WTC11 (cell line): ENCODE results near the gene STXBP1. TPM values are rescaled to one million over a fixed set of nuclear protein-coding genes. Genes with fewer than 3 reads are reported as not detected.
A peak's percentile ranks its signal among the peaks of the same experiment; 100 is the strongest.

Source experiments
- ATAC-seq: fragments of 200-7000 bp; cut with Tn5 transposase; 2 replicates; pipeline ENCODE4 v1.10.0; 2021; ENCODE audit warnings: mild to moderate bottlenecking, moderate library complexity
- CTCF ChIA-PET: fragments of 300-600 bp; sonication (Branson Sonifier 250); formaldehyde crosslinking; loops from one replicate; lab custom pipeline; 2021; ENCODE audit warnings: antibody characterized with exemption; lab: Charles Lee
- POLR2A ChIA-PET: fragments of 350-600 bp; sonication (Branson Sonifier 250); formaldehyde crosslinking; loops from one replicate; lab custom pipeline; 2021; ENCODE audit warnings: antibody characterized with exemption; lab: Charles Lee
- DNase-seq: peaks from one replicate; pipeline ENCODE4 v3.0.0; 2021; ENCODE audit warnings: low spot score
- H3K27ac Mint-ChIP-seq: 2 replicates; pipeline ENCODE4 v1.8.0; 2021; ENCODE audit warnings: mixed read lengths
- H3K27me3 Mint-ChIP-seq: 2 replicates; pipeline ENCODE4 v1.8.0; 2021; ENCODE audit warnings: low read depth, mild to moderate bottlenecking, moderate library complexity, mixed read lengths
- H3K36me3 Mint-ChIP-seq: 2 replicates; pipeline ENCODE4 v1.8.0; 2021; ENCODE audit warnings: mixed read lengths
- H3K4me1 Mint-ChIP-seq: 2 replicates; pipeline ENCODE4 v1.8.0; 2022; ENCODE audit warnings: mixed read lengths
- H3K4me3 Mint-ChIP-seq: 2 replicates; pipeline ENCODE4 v1.8.0; 2021; ENCODE audit warnings: mild to moderate bottlenecking, moderate library complexity, mixed read lengths
- H3K9me3 Mint-ChIP-seq: 2 replicates; pipeline ENCODE4 v1.8.0; 2021; ENCODE audit warnings: mixed read lengths
- ATF6 ChIP-seq: sonication (generic); formaldehyde crosslinking; IDR thresholded peaks from 2 replicates; pipeline ENCODE4 v1.8.1; 2023; ENCODE audit warnings: mild to moderate bottlenecking, missing genetic modification reagents
- CREB1 ChIP-seq: sonication (generic); formaldehyde crosslinking; IDR thresholded peaks from 2 replicates; pipeline ENCODE4 v1.8.0; 2023; ENCODE audit warnings: mild to moderate bottlenecking, missing genetic modification reagents
- GRHL2 ChIP-seq: fragments of 250-450 bp; sonication (Bioruptor Pico); IDR thresholded peaks from 2 replicates; pipeline ENCODE4 v1.8.0; 2022; ENCODE audit warnings: mild to moderate bottlenecking, moderate library complexity; ENCODE audit not compliant: insufficient replicate concordance, severe bottlenecking
- HMGXB4 ChIP-seq: sonication (generic); formaldehyde crosslinking; IDR thresholded peaks from 2 replicates; pipeline ENCODE4 v1.8.1; 2023; ENCODE audit warnings: mild to moderate bottlenecking, moderate library complexity, missing genetic modification reagents
- NR3C1 ChIP-seq: sonication (generic); formaldehyde crosslinking; conservative IDR thresholded peaks from 2 replicates; pipeline ENCODE4 v1.8.1; 2023; ENCODE audit warnings: low read depth, mild to moderate bottlenecking, missing genetic modification reagents
- OVOL2 ChIP-seq: fragments of 250-450 bp; sonication (Bioruptor Pico); IDR thresholded peaks from 2 replicates; pipeline ENCODE4 v1.9.0; 2021; ENCODE audit warnings: mild to moderate bottlenecking, borderline replicate concordance
- PRRX2 ChIP-seq: fragments of 250-450 bp; sonication (Bioruptor Pico); IDR thresholded peaks from 2 replicates; pipeline ENCODE4 v1.8.0; 2021; ENCODE audit warnings: mild to moderate bottlenecking
- RORB ChIP-seq: fragments of 250-450 bp; sonication (Bioruptor Pico); IDR thresholded peaks from 2 replicates; pipeline ENCODE4 v1.9.0; 2021; ENCODE audit warnings: mild to moderate bottlenecking
- SP1 ChIP-seq: sonication (generic); formaldehyde crosslinking; conservative IDR thresholded peaks from 2 replicates; pipeline ENCODE4 v1.8.1; 2022; ENCODE audit warnings: missing genetic modification reagents
- USF2 ChIP-seq: sonication (generic); formaldehyde crosslinking; IDR thresholded peaks from 2 replicates; pipeline ENCODE4 v1.8.1; 2023; ENCODE audit warnings: mild to moderate bottlenecking, missing genetic modification reagents, moderate library complexity
- ZBTB43 ChIP-seq: sonication (generic); formaldehyde crosslinking; IDR thresholded peaks from 2 replicates; pipeline ENCODE4 v1.8.1; 2023; ENCODE audit warnings: mild to moderate bottlenecking, missing genetic modification reagents
- ZNF263 ChIP-seq: sonication (generic); formaldehyde crosslinking; IDR thresholded peaks from 2 replicates; pipeline ENCODE4 v1.8.1; 2022; ENCODE audit warnings: low read depth, mild to moderate bottlenecking, moderate library complexity, missing genetic modification reagents
- ZNF671 ChIP-seq: fragments of 250-450 bp; sonication (Bioruptor Pico); IDR thresholded peaks from 2 replicates; pipeline ENCODE4 v1.8.0; 2021; ENCODE audit warnings: mild to moderate bottlenecking
- total RNA-seq: library from RNA; stranded (reverse); gene quantifications from 3 replicates; pipeline ENCODE4 v1.2.3, GENCODE V29; 2021
- TF ChIP-seq, protein P1 (sequence below): sonication (generic); formaldehyde crosslinking; IDR thresholded peaks from 2 replicates; pipeline ENCODE4 v1.8.0; 2023; ENCODE audit warnings: missing genetic modification reagents, mild to moderate bottlenecking, borderline replicate concordance
- TF ChIP-seq, protein P2 (sequence below): fragments of 250-450 bp; sonication (Bioruptor Pico); IDR thresholded peaks from 2 replicates; pipeline ENCODE4 v1.8.0; 2021; ENCODE audit warnings: mild to moderate bottlenecking
- TF ChIP-seq, protein P3 (sequence below): sonication (generic); formaldehyde crosslinking; IDR thresholded peaks from 2 replicates; pipeline ENCODE4 v1.8.0; 2022; ENCODE audit warnings: mild to moderate bottlenecking, missing genetic modification reagents

Gene STXBP1
- total RNA-seq, 1 experiment from 2014 or later, result 37.1 TPM

DNA sequence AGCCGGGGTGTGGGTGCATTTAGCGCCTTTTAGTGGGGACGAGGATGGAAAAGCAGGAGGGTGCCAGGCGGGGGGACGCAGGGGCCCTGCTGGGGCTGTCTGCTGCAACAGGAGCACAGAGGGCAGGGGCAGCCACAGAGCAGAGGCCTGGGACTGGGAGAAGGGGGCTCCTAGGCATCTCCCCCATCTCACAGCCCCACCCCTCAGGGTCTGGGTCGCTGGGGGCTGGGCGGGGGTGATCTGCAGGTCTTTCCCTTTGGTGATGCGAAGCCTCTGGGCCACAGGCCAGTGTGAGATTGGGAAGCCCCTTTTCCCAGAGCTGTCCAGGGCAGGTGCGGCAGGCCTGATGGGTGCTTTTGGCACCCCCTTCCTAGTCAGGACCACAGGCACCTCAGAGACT lies 118.2 kb downstream of the STXBP1 start:
- no peaks in the 10 kb centered on the region for H3K9me3 Mint-ChIP-seq
- CTCF ChIA-PET, result interaction anchor here (0.9 to 1.7 kb wide), 3 partner anchors 139 to 227 kb away, joined by 3 to 8 read pairs (median 3); no protein-coding TSS in a partner anchor
- no peak for DNase-seq
- H3K27ac Mint-ChIP-seq, result no peak overlapping the region
- H3K27me3 Mint-ChIP-seq, result no peaks in the 10 kb centered on the region
- H3K4me1 Mint-ChIP-seq, result peaks cover 8% of the 10 kb centered on the region
- no peak for ATAC-seq
- H3K36me3 Mint-ChIP-seq, result no peaks in the 10 kb centered on the region
- H3K4me3 Mint-ChIP-seq, result no peak overlapping the region
- POLR2A ChIA-PET, result no interaction called here
- TF ChIP-seq RORB (CRISPR knock-in tag) (no peak), ATF6 (no peak), CREB1 (CRISPR knock-in tag) (no peak), ZBTB43 (CRISPR knock-in tag) (no peak), ZNF671 (CRISPR knock-in tag) (no peak)
- TF ChIP-seq, protein P1, sequence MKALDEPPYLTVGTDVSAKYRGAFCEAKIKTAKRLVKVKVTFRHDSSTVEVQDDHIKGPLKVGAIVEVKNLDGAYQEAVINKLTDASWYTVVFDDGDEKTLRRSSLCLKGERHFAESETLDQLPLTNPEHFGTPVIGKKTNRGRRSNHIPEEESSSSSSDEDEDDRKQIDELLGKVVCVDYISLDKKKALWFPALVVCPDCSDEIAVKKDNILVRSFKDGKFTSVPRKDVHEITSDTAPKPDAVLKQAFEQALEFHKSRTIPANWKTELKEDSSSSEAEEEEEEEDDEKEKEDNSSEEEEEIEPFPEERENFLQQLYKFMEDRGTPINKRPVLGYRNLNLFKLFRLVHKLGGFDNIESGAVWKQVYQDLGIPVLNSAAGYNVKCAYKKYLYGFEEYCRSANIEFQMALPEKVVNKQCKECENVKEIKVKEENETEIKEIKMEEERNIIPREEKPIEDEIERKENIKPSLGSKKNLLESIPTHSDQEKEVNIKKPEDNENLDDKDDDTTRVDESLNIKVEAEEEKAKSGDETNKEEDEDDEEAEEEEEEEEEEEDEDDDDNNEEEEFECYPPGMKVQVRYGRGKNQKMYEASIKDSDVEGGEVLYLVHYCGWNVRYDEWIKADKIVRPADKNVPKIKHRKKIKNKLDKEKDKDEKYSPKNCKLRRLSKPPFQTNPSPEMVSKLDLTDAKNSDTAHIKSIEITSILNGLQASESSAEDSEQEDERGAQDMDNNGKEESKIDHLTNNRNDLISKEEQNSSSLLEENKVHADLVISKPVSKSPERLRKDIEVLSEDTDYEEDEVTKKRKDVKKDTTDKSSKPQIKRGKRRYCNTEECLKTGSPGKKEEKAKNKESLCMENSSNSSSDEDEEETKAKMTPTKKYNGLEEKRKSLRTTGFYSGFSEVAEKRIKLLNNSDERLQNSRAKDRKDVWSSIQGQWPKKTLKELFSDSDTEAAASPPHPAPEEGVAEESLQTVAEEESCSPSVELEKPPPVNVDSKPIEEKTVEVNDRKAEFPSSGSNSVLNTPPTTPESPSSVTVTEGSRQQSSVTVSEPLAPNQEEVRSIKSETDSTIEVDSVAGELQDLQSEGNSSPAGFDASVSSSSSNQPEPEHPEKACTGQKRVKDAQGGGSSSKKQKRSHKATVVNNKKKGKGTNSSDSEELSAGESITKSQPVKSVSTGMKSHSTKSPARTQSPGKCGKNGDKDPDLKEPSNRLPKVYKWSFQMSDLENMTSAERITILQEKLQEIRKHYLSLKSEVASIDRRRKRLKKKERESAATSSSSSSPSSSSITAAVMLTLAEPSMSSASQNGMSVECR (CRISPR knock-in tag), result no peak
- TF ChIP-seq, protein P2, sequence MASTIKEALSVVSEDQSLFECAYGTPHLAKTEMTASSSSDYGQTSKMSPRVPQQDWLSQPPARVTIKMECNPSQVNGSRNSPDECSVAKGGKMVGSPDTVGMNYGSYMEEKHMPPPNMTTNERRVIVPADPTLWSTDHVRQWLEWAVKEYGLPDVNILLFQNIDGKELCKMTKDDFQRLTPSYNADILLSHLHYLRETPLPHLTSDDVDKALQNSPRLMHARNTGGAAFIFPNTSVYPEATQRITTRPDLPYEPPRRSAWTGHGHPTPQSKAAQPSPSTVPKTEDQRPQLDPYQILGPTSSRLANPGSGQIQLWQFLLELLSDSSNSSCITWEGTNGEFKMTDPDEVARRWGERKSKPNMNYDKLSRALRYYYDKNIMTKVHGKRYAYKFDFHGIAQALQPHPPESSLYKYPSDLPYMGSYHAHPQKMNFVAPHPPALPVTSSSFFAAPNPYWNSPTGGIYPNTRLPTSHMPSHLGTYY (CRISPR knock-in tag), result no peak

- POLR2A ChIA-PET, result no interaction called here
- Mint-ChIP-seq H3K4me3 (no peak overlapping the region), H3K27me3 (no peaks in the 10 kb centered on the region), H3K9me3 (no peaks in the 10 kb centered on the region), H3K4me1 (peaks cover 11% of the 10 kb centered on the region), H3K27ac (no peak overlapping the region), H3K36me3 (no peaks in the 10 kb centered on the region)
- TF ChIP-seq HMGXB4 (CRISPR knock-in tag), result no peak
- TF ChIP-seq SP1 (CRISPR knock-in tag), result no peak
- DNase-seq, result no peak
- CTCF ChIA-PET, result interaction anchor here (0.9 to 2.9 kb wide), 6 partner anchors 8 to 242 kb away, joined by 3 to 10 read pairs (median 4); no protein-coding TSS in a partner anchor
- no peak for ATAC-seq
Observed at GRCh38 chr9:127730799-127731410, 118.8 kb downstream of the STXBP1 start.

DNA sequence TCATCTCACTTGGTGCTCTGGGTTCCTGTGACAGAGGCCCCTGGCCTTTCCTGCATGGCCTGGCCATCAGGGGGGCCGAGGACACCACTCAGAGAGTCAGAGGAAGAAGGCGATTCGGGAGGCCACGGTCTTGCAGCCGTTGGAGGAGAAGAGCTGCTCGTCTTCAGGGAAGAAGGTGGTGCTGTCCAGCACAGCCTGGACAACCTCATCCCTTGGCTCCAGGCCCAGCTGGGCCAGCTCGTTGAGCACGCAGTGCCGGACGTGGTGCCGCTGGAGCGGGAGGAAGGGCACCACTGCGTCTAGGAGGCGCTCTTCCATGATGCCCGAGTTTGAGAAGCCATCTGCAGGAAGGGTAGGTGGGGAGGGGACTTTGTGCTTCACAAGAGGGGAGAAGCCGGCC lies 119.9 kb downstream of the STXBP1 start:
- Mint-ChIP-seq H3K36me3 (no peaks in the 10 kb centered on the region), H3K4me3 (no peak overlapping the region), H3K27ac (peak overlapping the region; percentile 8; the same call in 1 of the 2 replicates), H3K9me3 (no peaks in the 10 kb centered on the region), H3K4me1 (peaks cover 11% of the 10 kb centered on the region), H3K27me3 (peaks cover 3% of the 10 kb centered on the region; the same call in 1 of the 2 replicates)
- no peak for DNase-seq
- ChIA-PET CTCF (interaction anchor here (0.6 to 4.5 kb wide), 11 partner anchors 9 to 243 kb away, joined by 3 to 80 read pairs (median 3); partner anchors contain the start of gene PTRH1), POLR2A (no interaction called here)
- ATAC-seq, result no peak
- TF ChIP-seq GRHL2 (CRISPR knock-in tag), result no peak
- TF ChIP-seq ZNF671 (CRISPR knock-in tag), result no peak
- TF ChIP-seq, protein P3, sequence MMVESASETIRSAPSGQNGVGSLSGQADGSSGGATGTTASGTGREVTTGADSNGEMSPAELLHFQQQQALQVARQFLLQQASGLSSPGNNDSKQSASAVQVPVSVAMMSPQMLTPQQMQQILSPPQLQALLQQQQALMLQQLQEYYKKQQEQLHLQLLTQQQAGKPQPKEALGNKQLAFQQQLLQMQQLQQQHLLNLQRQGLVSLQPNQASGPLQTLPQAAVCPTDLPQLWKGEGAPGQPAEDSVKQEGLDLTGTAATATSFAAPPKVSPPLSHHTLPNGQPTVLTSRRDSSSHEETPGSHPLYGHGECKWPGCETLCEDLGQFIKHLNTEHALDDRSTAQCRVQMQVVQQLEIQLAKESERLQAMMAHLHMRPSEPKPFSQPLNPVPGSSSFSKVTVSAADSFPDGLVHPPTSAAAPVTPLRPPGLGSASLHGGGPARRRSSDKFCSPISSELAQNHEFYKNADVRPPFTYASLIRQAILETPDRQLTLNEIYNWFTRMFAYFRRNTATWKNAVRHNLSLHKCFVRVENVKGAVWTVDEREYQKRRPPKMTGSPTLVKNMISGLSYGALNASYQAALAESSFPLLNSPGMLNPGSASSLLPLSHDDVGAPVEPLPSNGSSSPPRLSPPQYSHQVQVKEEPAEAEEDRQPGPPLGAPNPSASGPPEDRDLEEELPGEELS (CRISPR knock-in tag), result no peak
- TF ChIP-seq OVOL2 (CRISPR knock-in tag), result no peak
- no peak for TF ChIP-seq NR3C1 (CRISPR knock-in tag)
- TF ChIP-seq ZNF263 (CRISPR knock-in tag), result no peak
- no peak for TF ChIP-seq USF2
- no peak for TF ChIP-seq PRRX2 (CRISPR knock-in tag)
